ENCODE data around the gene CFAP107. TPM values are rescaled to one million over a fixed set of nuclear protein-coding genes. Genes with fewer than 3 reads are reported as not detected.
A peak's percentile ranks its signal among the peaks of the same experiment; 100 is the strongest.
"Not testable (repeated sequence)": the region's sequence is repeated elsewhere in the genome, so short reads cannot be mapped to it uniquely, and the experiment has no call there.

The CFAP107 gene
- total and polyA plus RNA-seq, 2 of the 13 experiments (the other 11 are each of a cell fraction or from before 2014, with no cell fraction given) = not detected

DNA sequence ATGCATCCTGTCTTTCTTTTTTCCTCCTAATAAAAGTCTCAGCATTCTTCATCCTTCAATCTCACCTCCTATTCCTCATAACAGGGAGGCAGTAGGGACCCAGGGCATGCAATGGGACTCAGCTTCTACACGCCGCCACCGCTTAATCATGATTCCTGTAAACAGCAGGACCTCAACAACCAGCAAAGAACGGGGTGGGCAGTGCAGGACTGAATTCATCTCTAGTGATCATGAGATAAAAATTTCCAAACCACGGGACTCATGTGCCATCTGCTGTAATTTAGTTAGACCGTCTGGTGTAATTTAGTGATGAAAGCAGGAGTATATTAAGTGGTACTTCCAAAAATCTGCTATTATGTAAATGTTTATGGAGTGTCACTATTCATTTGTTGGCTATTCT is 32.9 kb downstream of the CFAP107 start:
- ChIA-PET POLR2A (no interaction called here), CTCF (ENCODE audit: low intra/inter-chr PET ratio, low total read pairs) (no interaction called here)
- Histone ChIP-seq H3K36me3 (replicated peaks in 1 of 2; ENCODE audit: control insufficient read depth in 1 of 2, insufficient read depth in 2 of 2, low read length in 2 of 2) (no peaks in the 10 kb centered on the region), H3K4me2 (ENCODE audit: low read depth, low read length) (no peak overlapping the region), H3K4me3 (replicated peaks in 1 of 3; ENCODE audit: insufficient read depth in 1 of 3, low read depth in 2 of 3, low read length in 3 of 3) (no peak overlapping the region), H3K9ac (ENCODE audit: insufficient read depth, low read depth, low read length) (no peak overlapping the region), H3K9me3 (ENCODE audit: low read length) (no peaks in the 10 kb centered on the region), H3K27ac (ENCODE audit: extremely low read length, insufficient read depth, low read length) (no peak overlapping the region), H3K79me2 (ENCODE audit: insufficient read depth, low read length) (no peaks in the 10 kb centered on the region), H4K20me1 (ENCODE audit: insufficient read depth, low read length) (no peaks in the 10 kb centered on the region), H2AFZ (ENCODE audit: low read length) (no peak overlapping the region), H3K4me1 (ENCODE audit: insufficient read depth, low read length) (no peaks in the 10 kb centered on the region), H3K27me3 (ENCODE audit: control insufficient read depth in 1 of 2, insufficient read depth in 2 of 2, low read length in 2 of 2) (peaks cover 6 to 43% of the 10 kb centered on the region in 2 experiments)
- no peak for ATAC-seq
- FAIRE-seq = no peak
- WGBS (ENCODE audit: low lambda C conversion rate) = 18% methylated on average over 6 of the region's 6 CpGs
- BruUV-seq (replicated peaks) = no TSS peak
- intact Hi-C loops (cut with micrococcal nuclease; ENCODE audit: unreplicated experiment) (no loop called here), in situ Hi-C loops (cut with HindIII; ENCODE audit: extremely low pct_ligation_motif_present, low pct_unique_long_range_greater_than_20kb) (loop anchor here (10.0 kb wide), 1 partner anchor 504 kb away; no protein-coding TSS in a partner anchor)
- TF ChIP-seq, protein P1, sequence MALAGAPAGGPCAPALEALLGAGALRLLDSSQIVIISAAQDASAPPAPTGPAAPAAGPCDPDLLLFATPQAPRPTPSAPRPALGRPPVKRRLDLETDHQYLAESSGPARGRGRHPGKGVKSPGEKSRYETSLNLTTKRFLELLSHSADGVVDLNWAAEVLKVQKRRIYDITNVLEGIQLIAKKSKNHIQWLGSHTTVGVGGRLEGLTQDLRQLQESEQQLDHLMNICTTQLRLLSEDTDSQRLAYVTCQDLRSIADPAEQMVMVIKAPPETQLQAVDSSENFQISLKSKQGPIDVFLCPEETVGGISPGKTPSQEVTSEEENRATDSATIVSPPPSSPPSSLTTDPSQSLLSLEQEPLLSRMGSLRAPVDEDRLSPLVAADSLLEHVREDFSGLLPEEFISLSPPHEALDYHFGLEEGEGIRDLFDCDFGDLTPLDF (CRISPR knock-in tag; IDR thresholded peaks at IDR 0.05) = no peak
- TF ChIP-seq STAT5B (CRISPR knock-in tag; IDR thresholded peaks at IDR 0.05) (no peak), SMC3 (IDR thresholded peaks at IDR 0.05; ENCODE audit: low read length) (no peak), MED1 (CRISPR knock-in tag; IDR thresholded peaks at IDR 0.05) (no peak), ZSCAN22 (CRISPR knock-in tag; IDR thresholded peaks at IDR 0.05) (no peak), SETDB1 (CRISPR knock-in tag; IDR thresholded peaks at IDR 0.05; ENCODE audit: borderline replicate concordance) (no peak), ZNF570 (CRISPR knock-in tag; IDR thresholded peaks at IDR 0.05; ENCODE audit: borderline replicate concordance) (no peak)
- DNase-seq (ENCODE audit: low spot score) = no peak

DNA sequence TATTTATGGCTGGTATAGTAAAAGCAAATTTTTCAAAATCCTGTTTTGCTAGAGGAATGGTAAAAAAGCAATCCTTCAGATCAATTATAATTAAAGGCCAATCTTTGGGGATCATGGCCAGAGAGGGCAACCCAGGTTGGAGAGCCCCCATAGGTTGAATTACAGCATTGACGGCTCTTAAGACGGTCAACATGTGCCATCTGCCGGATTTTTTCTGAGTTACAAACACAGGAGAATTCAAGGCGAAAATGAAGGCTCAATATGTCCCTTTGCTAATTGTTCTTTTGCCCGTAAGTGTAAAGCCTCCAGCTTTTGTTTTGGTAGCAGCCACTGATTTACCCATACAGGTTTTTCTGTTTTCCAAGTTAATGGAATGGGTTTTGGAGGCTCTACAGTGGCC is 35.5 kb downstream of the CFAP107 start:
- ATAC-seq; POLR2A ChIA-PET; in situ Hi-C loops (cut with HindIII; ENCODE audit: extremely low pct_ligation_motif_present, low pct_unique_long_range_greater_than_20kb); H3K27ac ChIP-seq (ENCODE audit: extremely low read length, insufficient read depth, low read length); H2AFZ ChIP-seq (ENCODE audit: low read length); H3K9ac ChIP-seq (ENCODE audit: insufficient read depth, low read depth, low read length); DNase-seq (ENCODE audit: low spot score); H3K4me1 ChIP-seq (ENCODE audit: insufficient read depth, low read length); intact Hi-C loops (cut with micrococcal nuclease; ENCODE audit: unreplicated experiment); H4K20me1 ChIP-seq (ENCODE audit: insufficient read depth, low read length); H3K79me2 ChIP-seq (ENCODE audit: insufficient read depth, low read length); CTCF ChIA-PET (ENCODE audit: low intra/inter-chr PET ratio, low total read pairs); H3K4me3 ChIP-seq (replicated peaks in 1 of 3; ENCODE audit: insufficient read depth in 1 of 3, low read depth in 2 of 3, low read length in 3 of 3); H3K4me2 ChIP-seq (ENCODE audit: low read depth, low read length); H3K36me3 ChIP-seq (replicated peaks in 1 of 2; ENCODE audit: control insufficient read depth in 1 of 2, insufficient read depth in 2 of 2, low read length in 2 of 2); BruUV-seq (replicated peaks): not testable (repeated sequence)
- Histone ChIP-seq H3K27me3 (ENCODE audit: control insufficient read depth in 1 of 2, insufficient read depth in 2 of 2, low read length in 2 of 2) (peaks cover 2 to 23% of the 10 kb centered on the region in 2 experiments; a peak in 2 of 5 replicates), H3K9me3 (ENCODE audit: low read length) (peaks cover 17% of the 10 kb centered on the region)
- FAIRE-seq = peak; percentile 15
- whole genome bisulfite sequencing (ENCODE audit: low lambda C conversion rate) = no CpG with 5 or more reads among the region's 5 CpGs
